DND-41 (cell line): Measurements from ENCODE around the gene MRM1.

Experiments used
- EZH2 ChIP-seq: IDR thresholded peaks from 3 replicates; pipeline ENCODE4 v1.6.1; 2012; ENCODE audit warnings: borderline replicate concordance, low read depth, mild to moderate bottlenecking, moderate library complexity, low read length, inconsistent platforms; ENCODE audit not compliant: severe bottlenecking
- TF ChIP-seq, protein P1 (sequence below): IDR thresholded peaks from 2 replicates; pipeline ENCODE4 v1.5.1; 2012; ENCODE audit warnings: borderline replicate concordance, low read length, moderate library complexity, mild to moderate bottlenecking; ENCODE audit not compliant: poor library complexity, severe bottlenecking; ENCODE audit errors: extremely low read depth

DNA sequence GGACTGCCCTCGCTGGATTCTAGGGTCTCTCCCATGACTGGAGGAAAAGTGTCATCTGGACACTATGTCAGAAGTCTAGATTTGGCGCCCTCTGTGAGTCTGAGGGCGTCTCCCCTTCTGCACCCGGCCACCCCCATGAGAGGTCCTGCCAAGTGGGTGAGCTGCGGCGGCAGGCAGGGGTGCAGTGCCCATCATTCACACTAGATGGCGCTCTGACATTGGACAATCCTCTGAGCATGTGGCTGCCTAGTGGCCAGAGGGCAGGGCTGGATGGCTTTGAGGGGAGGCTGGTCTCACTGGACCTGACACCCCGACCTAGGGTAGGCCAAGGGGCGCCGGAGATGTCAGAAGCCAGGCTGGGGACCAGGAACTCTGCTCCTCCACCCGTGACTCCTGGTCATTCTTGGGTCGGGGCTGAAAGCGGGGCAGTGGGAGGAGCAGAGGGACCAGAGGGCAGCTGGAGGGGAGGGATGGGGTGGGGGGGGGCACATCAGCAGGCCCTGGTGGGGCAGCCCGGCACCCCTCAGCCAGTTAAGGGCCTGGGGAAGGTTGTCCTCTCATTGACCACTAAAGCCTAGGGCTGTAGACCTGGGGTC lies 28.0 kb downstream of the MRM1 start:
- TF ChIP-seq, protein P1, sequence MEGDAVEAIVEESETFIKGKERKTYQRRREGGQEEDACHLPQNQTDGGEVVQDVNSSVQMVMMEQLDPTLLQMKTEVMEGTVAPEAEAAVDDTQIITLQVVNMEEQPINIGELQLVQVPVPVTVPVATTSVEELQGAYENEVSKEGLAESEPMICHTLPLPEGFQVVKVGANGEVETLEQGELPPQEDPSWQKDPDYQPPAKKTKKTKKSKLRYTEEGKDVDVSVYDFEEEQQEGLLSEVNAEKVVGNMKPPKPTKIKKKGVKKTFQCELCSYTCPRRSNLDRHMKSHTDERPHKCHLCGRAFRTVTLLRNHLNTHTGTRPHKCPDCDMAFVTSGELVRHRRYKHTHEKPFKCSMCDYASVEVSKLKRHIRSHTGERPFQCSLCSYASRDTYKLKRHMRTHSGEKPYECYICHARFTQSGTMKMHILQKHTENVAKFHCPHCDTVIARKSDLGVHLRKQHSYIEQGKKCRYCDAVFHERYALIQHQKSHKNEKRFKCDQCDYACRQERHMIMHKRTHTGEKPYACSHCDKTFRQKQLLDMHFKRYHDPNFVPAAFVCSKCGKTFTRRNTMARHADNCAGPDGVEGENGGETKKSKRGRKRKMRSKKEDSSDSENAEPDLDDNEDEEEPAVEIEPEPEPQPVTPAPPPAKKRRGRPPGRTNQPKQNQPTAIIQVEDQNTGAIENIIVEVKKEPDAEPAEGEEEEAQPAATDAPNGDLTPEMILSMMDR: peak; percentile 100
- TF ChIP-seq EZH2: no peak
